Neuron (in vitro differentiated cells): Measurements from ENCODE around the gene SLC9A9.
"Not testable (repeated sequence)": the region's sequence is repeated elsewhere in the genome, so short reads cannot be mapped to it uniquely, and the experiment has no call there.

ENCODE experiments used
- H2AFZ ChIP-seq: one replicate; pipeline ENCODE4 v1.6.1; 2013; ENCODE audit warnings: low read depth, mild to moderate bottlenecking, inconsistent platforms, low read length, moderate library complexity
- H3K27me3 ChIP-seq: one replicate; pipeline ENCODE4 v1.6.1; 2013; ENCODE audit warnings: low read length; ENCODE audit not compliant: insufficient read depth
- H3K36me3 ChIP-seq: one replicate; pipeline ENCODE4 v1.6.1; 2013; ENCODE audit warnings: low read length; ENCODE audit not compliant: insufficient read depth
- H3K4me1 ChIP-seq: one replicate; pipeline ENCODE4 v1.6.1; 2013; ENCODE audit warnings: low read length; ENCODE audit not compliant: insufficient read depth
- H3K4me3 ChIP-seq: 2 replicates; pipeline ENCODE4 v1.5.1; 2013; ENCODE audit warnings: mild to moderate bottlenecking, low read length, moderate library complexity
- H3K9me3 ChIP-seq: one replicate; pipeline ENCODE4 v1.6.1; 2013; ENCODE audit warnings: low read length

Gene SLC9A9

DNA sequence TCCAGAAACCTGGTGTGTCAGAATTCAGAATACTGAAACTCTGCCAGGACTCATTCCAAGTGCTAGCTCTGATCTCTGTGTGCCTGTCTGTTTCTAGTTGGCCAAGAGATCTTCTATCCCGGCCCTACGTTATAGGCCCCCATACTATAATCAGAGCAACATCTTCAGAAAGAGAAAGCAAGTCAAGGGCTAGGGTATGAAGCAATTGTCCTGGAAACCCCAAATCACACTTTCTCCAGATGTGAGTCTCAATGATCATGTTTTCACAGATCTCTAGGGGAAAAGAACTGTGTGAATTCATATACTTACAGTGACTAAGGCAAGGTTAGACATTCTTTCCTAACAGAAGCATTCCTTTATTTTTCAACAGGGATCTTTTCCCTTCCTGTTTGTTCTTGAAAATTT is 309.7 kb downstream of the SLC9A9 start:
- Histone ChIP-seq H3K4me1 (no peaks in the 10 kb centered on the region), H3K4me3 (no peak overlapping the region), H3K27me3 (no peaks in the 10 kb centered on the region), H3K9me3 (peaks cover 2% of the 10 kb centered on the region), H3K36me3 (no peaks in the 10 kb centered on the region), H2AFZ (no peak overlapping the region)

DNA sequence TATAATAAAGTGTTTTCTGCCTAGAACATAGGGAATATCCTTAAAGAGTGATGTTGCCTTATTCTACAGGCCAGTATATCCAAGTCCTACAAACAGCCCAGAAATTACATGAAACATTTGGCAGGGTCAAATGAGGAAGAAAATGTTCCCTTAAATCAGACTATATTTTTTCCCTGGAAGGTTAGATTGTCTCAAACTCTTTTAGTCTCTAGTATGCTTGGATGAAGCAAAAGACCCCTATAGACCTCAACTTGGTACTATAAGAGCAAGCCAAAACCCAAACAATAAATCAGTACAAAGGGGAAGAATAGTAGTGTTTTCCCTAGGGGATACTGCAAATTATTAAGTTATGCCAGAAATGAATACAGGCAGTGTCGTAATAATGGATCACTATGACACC is 310.2 kb downstream of the SLC9A9 start:
- H3K27me3 ChIP-seq = no peaks in the 10 kb centered on the region
- H3K36me3 ChIP-seq = no peaks in the 10 kb centered on the region
- no peaks in the 10 kb centered on the region for H3K4me1 ChIP-seq
- no peak overlapping the region for H3K4me3 ChIP-seq
- H2AFZ ChIP-seq = no peak overlapping the region
- H3K9me3 ChIP-seq = no peaks in the 10 kb centered on the region

DNA sequence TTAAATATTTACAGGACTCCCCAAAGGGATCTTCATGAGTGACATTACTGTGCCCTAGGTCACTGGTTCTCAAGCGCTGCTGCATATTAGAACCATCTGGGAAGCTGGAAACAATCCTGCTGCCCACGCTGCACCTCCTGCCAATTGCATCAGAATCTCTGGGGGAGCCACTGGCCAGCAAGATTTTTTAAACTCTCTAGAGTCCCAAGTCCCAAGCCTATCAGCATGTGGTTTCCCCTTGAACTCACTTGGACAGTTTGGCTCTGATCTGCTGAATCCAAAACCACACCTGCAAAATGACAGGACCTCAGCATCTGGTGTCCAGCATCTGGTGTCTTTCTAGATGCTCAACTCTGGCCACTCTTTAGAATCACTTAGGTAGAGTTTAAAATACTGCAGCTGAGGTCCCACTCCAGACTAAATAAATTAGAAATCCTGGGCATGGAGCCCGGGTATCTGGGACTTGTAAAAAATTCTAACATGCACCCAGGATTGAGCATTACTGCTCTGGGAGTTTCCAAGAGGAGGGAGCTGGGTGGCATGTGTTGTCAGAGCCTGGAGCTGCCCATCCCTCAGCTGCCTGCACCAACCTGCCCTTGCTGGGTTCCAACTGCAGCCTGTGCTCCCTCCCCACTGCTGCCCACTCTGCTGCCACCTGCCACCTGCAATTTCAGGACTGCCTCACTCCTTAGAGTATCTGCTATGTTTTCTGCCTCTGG is 311.3 kb downstream of the SLC9A9 start:
- no peaks in the 10 kb centered on the region for H3K36me3 ChIP-seq
- no peak overlapping the region for H3K4me3 ChIP-seq
- H3K4me1 ChIP-seq = no peaks in the 10 kb centered on the region
- H3K9me3 ChIP-seq = no peaks in the 10 kb centered on the region
- H3K27me3 ChIP-seq = no peaks in the 10 kb centered on the region
- H2AFZ ChIP-seq = peak overlapping the region; percentile 20

DNA sequence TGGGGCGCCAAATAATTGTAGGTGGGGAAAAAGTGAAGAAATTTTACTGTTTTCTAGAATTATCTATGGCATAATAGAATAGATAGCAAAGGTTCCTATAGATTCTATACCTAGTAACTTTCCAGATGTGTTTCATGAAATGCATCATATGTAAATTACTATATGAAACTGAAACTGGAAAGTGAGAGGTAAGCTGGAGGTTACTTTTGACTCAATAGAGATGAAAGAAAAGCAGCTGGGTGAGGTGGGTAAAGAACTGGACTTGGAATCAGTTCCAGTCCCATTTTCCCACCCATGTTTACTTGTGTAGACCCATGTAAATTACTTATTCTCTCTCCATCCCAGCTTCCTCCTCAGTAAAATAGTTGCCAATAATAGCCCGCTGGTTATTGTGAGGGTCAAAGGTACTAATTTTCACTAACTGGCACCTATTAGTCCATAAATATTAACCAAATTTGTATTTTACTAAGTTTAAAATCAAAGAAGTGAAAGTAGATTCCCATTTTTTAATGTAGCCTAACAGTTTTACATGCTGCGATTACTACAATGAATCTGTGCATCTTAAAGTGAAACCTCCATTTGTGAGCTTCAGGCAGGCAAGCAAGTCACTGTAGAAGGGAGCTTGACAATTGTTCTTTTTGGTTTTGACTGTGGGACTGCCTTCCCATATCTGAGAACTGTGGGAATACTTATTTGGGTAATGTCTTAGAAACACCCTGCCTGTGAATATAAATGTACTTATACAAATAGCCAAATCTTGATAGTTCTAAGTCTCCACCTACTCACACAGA is 312.1 kb downstream of the SLC9A9 start:
- Histone ChIP-seq H3K27me3 (no peaks in the 10 kb centered on the region), H3K9me3 (no peaks in the 10 kb centered on the region), H3K4me3 (no peak overlapping the region), H2AFZ (peak overlapping the region; percentile 20), H3K36me3 (no peaks in the 10 kb centered on the region), H3K4me1 (no peaks in the 10 kb centered on the region)

GRCh38 chr3:143533391-143533790 is 314.9 kb downstream of the SLC9A9 start:
- H3K36me3 ChIP-seq = no peaks in the 10 kb centered on the region
- no peaks in the 10 kb centered on the region for H3K4me1 ChIP-seq
- H2AFZ ChIP-seq = no peak overlapping the region
- no peaks in the 10 kb centered on the region for H3K27me3 ChIP-seq
- H3K4me3 ChIP-seq = no peak overlapping the region
- no peaks in the 10 kb centered on the region for H3K9me3 ChIP-seq

DNA sequence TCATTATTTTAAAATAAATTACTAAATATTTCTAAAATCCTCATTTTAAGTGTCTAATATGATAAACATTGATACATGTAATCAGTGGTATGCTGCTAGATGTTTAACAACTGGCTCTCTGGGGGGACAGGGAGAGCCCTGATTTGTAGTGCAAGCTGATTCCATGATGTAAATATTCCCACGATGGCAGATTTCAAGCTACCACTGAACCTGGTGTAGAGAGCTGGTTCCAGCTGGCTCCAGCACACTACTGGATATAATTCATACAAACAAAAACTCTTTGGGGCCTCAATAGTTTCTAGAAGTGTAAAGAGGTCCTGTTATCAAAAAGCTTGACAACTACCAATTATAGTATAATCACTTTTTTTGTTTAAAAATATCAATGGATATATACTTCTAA is 316.2 kb downstream of the SLC9A9 start:
- no peaks in the 10 kb centered on the region for H3K27me3 ChIP-seq
- no peaks in the 10 kb centered on the region for H3K4me1 ChIP-seq
- no peaks in the 10 kb centered on the region for H3K36me3 ChIP-seq
- H3K9me3 ChIP-seq = no peaks in the 10 kb centered on the region
- no peak overlapping the region for H2AFZ ChIP-seq
- no peak overlapping the region for H3K4me3 ChIP-seq

GRCh38 chr3:143531101-143531500 is 317.2 kb downstream of the SLC9A9 start:
- H3K9me3 ChIP-seq = no peaks in the 10 kb centered on the region

DNA sequence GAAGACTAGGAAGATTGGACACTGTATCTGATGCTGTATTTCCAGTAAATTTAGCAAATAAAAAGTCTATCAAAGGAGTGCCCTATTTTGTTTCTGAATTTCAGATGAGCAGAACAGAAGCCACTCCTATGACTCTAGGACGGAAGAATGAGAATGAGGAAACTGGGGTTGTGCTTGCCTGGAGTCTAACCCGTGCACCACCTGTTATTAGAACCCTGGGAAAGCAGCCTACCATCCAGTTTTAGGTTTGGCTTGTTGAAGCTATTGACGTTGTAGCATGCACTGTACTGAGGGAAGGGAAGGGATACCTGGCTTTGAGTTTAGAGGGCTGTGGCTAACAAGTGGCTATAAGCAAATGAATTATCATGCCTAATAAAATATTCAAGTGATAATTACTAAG is 318.5 kb downstream of the SLC9A9 start:
- Histone ChIP-seq H3K9me3 (no peaks in the 10 kb centered on the region), H3K4me3 (no peak overlapping the region), H3K27me3 (no peaks in the 10 kb centered on the region), H3K36me3 (no peaks in the 10 kb centered on the region), H3K4me1 (no peaks in the 10 kb centered on the region), H2AFZ (no peak overlapping the region)

More at GRCh38 chr3:143531101-143531500, 317.2 kb downstream of the SLC9A9 start:
- Histone ChIP-seq H3K27me3 (no peaks in the 10 kb centered on the region), H2AFZ (no peak overlapping the region), H3K36me3 (no peaks in the 10 kb centered on the region), H3K4me3 (no peak overlapping the region), H3K4me1 (no peaks in the 10 kb centered on the region)

DNA sequence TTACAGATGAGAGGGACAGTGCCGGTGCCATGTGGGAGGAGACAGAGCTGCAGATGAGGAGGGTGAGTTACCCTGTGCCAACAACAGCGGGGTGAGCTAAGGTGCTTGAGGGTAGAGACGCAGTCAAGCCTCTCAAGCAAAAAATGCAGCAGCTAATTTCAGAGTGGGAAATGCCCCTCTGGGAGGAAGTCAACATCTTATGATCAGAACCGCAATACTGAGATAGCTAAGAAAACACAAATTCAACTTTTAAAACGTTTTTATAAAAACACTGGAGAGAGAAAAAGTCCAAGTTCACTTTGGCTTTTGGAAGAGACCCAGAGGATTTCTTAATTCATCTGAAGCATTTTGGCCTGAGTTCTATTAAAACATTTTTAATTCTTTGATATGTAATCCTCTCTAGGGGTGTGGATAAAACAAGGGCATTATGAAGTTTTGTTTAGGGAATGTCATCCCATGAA is 319.2 kb downstream of the SLC9A9 start:
- no peaks in the 10 kb centered on the region for H3K36me3 ChIP-seq
- H2AFZ ChIP-seq = no peak overlapping the region
- H3K4me3 ChIP-seq = no peak overlapping the region

GRCh38 chr3:143526011-143526545 is 322.2 kb downstream of the SLC9A9 start:
- Histone ChIP-seq H3K36me3 (no peaks in the 10 kb centered on the region), H3K4me3 (no peak overlapping the region), H2AFZ (no peak overlapping the region), H3K4me1 (no peaks in the 10 kb centered on the region), H3K9me3 (no peaks in the 10 kb centered on the region), H3K27me3 (no peaks in the 10 kb centered on the region)

More for the DNA sequence above, 319.2 kb downstream of the SLC9A9 start:
- Histone ChIP-seq H3K4me1 (no peaks in the 10 kb centered on the region), H3K27me3 (no peaks in the 10 kb centered on the region), H3K9me3 (no peaks in the 10 kb centered on the region)

- H3K4me3 ChIP-seq = no peak overlapping the region
- H3K4me1 ChIP-seq = no peaks in the 10 kb centered on the region
- no peaks in the 10 kb centered on the region for H3K9me3 ChIP-seq
- no peaks in the 10 kb centered on the region for H3K36me3 ChIP-seq
- no peak overlapping the region for H2AFZ ChIP-seq
- H3K27me3 ChIP-seq = no peaks in the 10 kb centered on the region
Observed at GRCh38 chr3:143525408-143525807, 322.9 kb downstream of the SLC9A9 start.

DNA sequence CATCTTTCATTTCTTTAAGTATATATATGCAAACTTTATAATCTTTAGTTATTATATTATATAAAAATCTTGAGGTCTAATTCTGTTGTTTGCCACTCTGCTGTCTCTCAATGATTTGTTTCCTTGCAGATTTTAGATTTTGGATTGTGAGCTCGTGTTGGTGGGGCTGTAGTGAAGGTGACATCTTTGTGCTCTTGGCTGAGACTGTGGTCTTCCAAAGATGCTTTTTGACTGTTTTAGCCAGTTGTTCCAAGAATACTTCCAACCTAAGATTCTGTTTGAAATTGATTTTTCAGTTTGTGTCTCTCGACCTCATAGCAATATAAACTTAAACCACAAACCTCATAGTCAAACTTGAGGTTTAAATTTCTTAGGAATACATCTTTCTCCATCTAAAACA is 326.5 kb downstream of the SLC9A9 start:
- Histone ChIP-seq H3K36me3 (no peaks in the 10 kb centered on the region), H3K27me3 (no peaks in the 10 kb centered on the region), H3K4me3 (no peak overlapping the region), H3K9me3 (no peaks in the 10 kb centered on the region), H2AFZ (no peak overlapping the region), H3K4me1 (no peaks in the 10 kb centered on the region)

DNA sequence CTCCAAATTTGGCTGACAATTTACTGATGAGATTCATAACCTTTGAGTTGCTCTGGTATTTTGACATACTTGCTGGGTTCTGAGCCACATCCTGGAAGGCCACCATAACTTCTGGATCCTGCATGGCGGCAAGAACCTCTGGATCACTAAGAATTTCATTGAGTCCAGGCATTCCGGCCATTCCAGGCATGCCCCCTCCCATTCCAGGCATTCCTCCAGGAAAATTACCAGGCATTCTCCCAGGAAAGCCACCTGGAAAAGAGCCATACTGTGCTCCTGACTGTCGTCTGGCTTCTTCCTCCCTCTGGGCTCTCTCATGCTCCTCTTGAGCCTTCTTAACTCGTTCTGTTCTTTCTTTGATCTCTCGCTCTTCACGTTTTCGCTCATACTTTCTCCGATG is 331.1 kb downstream of the SLC9A9 start:
- H3K4me1 ChIP-seq, H3K36me3 ChIP-seq, H3K9me3 ChIP-seq: not testable (repeated sequence)

More for the DNA sequence above, 331.1 kb downstream of the SLC9A9 start:
- not testable (repeated sequence) for H2AFZ ChIP-seq, H3K4me3 ChIP-seq, H3K27me3 ChIP-seq
